ENCODE results near the gene MVD.

- no peak for TF ChIP-seq CTCF (IDR thresholded peaks at IDR 0.05; ENCODE audit: low read length)
- TF ChIP-seq EZH2 (IDR thresholded peaks at IDR 0.05; ENCODE audit: borderline replicate concordance, low read length): no peak
These were observed 48.7 kb downstream of the MVD start for GRCh38 chr16:88613911-88614817.

Measured in OCI-LY1 (cell line).